Stimulated activated CD8-positive, alpha-beta memory T cell treated with anti-CD3 and anti-CD28 coated beads, Interleukin-4, amount 100 ng/mL, for 1 hour (primary cell): ENCODE measurements around the gene TEX11.

Experiments used
- DNase-seq, 2 donors: peaks; one replicate each; pipeline ENCODE4 v3.0.0-alpha.2; 2020; ENCODE audit warnings: low read depth in 2 of 2, low spot score in 1 of 2

Gene TEX11

GRCh38 chrX:70498129-70498528 lies 410.4 kb downstream of the TEX11 start:
- DNase-seq = no peak

GRCh38 chrX:70497026-70497425 lies 411.5 kb downstream of the TEX11 start:
- DNase-seq = no peak

- DNase-seq = no peak
Measured at GRCh38 chrX:70496491-70496890, 412.0 kb downstream of the TEX11 start.

GRCh38 chrX:70494441-70494840 lies 414.1 kb downstream of the TEX11 start:
- no peak for DNase-seq

GRCh38 chrX:70488856-70489255 lies 419.7 kb downstream of the TEX11 start:
- no peak for DNase-seq

GRCh38 chrX:70485466-70485865 lies 423.0 kb downstream of the TEX11 start:
- DNase-seq = no peak

GRCh38 chrX:70482300-70482699 lies 426.2 kb downstream of the TEX11 start:
- DNase-seq = no peak

GRCh38 chrX:70481471-70482270 lies 426.8 kb downstream of the TEX11 start:
- DNase-seq = no peak

- DNase-seq = no peak
Measured at GRCh38 chrX:70480660-70481018, 427.9 kb downstream of the TEX11 start.

GRCh38 chrX:70479922-70480659 lies 428.4 kb downstream of the TEX11 start:
- DNase-seq = no peak

GRCh38 chrX:70479247-70479921 lies 429.1 kb downstream of the TEX11 start:
- DNase-seq = no peak
